MM.1S (cell line): Measurements from ENCODE around the gene MFNG.

Source experiments
- DNase-seq: peaks from one replicate; pipeline ENCODE4 v3.0.0-alpha.2; 2015
- H2AFZ ChIP-seq: fragments of 300-600 bp; sonication (generic); 2 replicates; pipeline ENCODE4 v1.6.0; 2016; ENCODE audit warnings: antibody characterized with exemption, low read length
- H3F3A ChIP-seq: fragments of 300-600 bp; sonication (generic); 2 replicates; pipeline ENCODE4 v1.6.1; 2016; ENCODE audit warnings: mild to moderate bottlenecking, antibody characterized with exemption, low read length, moderate library complexity, mixed read lengths; ENCODE audit not compliant: insufficient read depth
- H3K27ac ChIP-seq: fragments of 300-600 bp; sonication (generic); 2 replicates; pipeline ENCODE4 v1.5.1; 2016; ENCODE audit warnings: mild to moderate bottlenecking, low read length
- H3K27me3 ChIP-seq: fragments of 300-600 bp; sonication (generic); replicated peaks from 2 replicates; pipeline ENCODE4 v1.6.0; 2016; ENCODE audit warnings: low read length; ENCODE audit not compliant: insufficient read depth
- H3K36me3 ChIP-seq: fragments of 300-600 bp; sonication (generic); replicated peaks from 2 replicates; pipeline ENCODE4 v1.6.1; 2016; ENCODE audit warnings: mild to moderate bottlenecking, low read length, mixed read lengths; ENCODE audit not compliant: insufficient read depth
- H3K4me1 ChIP-seq: fragments of 300-600 bp; sonication (generic); 2 replicates; pipeline ENCODE4 v1.6.1; 2016; ENCODE audit warnings: low read length, mixed read lengths
- H3K4me2 ChIP-seq: fragments of 300-600 bp; sonication (generic); 2 replicates; pipeline ENCODE4 v1.6.0; 2016; ENCODE audit warnings: low read depth, low read length
- H3K4me3 ChIP-seq: fragments of 300-600 bp; sonication (generic); 2 replicates; pipeline ENCODE4 v1.5.1; 2016; ENCODE audit warnings: low read length, mixed read lengths
- H3K79me2 ChIP-seq: fragments of 300-600 bp; sonication (generic); 2 replicates; pipeline ENCODE4 v1.6.1; 2016; ENCODE audit warnings: mixed run types, low read length, mixed read lengths
- H3K9ac ChIP-seq: fragments of 300-600 bp; sonication (generic); 2 replicates; pipeline ENCODE4 v1.6.1; 2016; ENCODE audit warnings: low read length, mixed read lengths
- H3K9me2 ChIP-seq: fragments of 300-600 bp; sonication (generic); replicated peaks from 2 replicates; pipeline ENCODE4 v1.6.1; 2016; ENCODE audit warnings: mild to moderate bottlenecking, low read length, mixed read lengths; ENCODE audit not compliant: insufficient read depth
- H3K9me3 ChIP-seq: fragments of 300-600 bp; sonication (generic); replicated peaks from 2 replicates; pipeline ENCODE4 v1.6.1; 2016; ENCODE audit warnings: mild to moderate bottlenecking, low read length, mixed read lengths; ENCODE audit not compliant: insufficient read depth
- H4K20me1 ChIP-seq: fragments of 300-600 bp; sonication (generic); 2 replicates; pipeline ENCODE4 v1.6.1; 2016; ENCODE audit warnings: mild to moderate bottlenecking, low read length, moderate library complexity, mixed read lengths; ENCODE audit not compliant: insufficient read depth
- CTCF ChIP-seq: fragments of 300-600 bp; sonication (generic); IDR thresholded peaks from 2 replicates; pipeline ENCODE4 v1.5.1; 2016; ENCODE audit warnings: antibody characterized with exemption, low read length, mixed read lengths
- EZH2 ChIP-seq: fragments of 300-600 bp; sonication (generic); optimal IDR thresholded peaks from 2 replicates; pipeline ENCODE3; 2017; ENCODE audit warnings: low read depth, mild to moderate bottlenecking, antibody characterized with exemption, low read length, mixed read lengths
- EZH2phosphoT487 ChIP-seq: fragments of 300-600 bp; sonication (generic); IDR thresholded peaks from 2 replicates; pipeline ENCODE4 v1.6.1; 2018; ENCODE audit warnings: antibody characterized with exemption, low read length

MFNG gene

GRCh38 chr22:37474447-37475090 lies 11.6 kb downstream of the MFNG start:
- Histone ChIP-seq H2AFZ (no peak overlapping the region), H3F3A (no peaks in the 10 kb centered on the region), H3K4me1 (no peaks in the 10 kb centered on the region), H4K20me1 (no peaks in the 10 kb centered on the region), H3K27ac (no peak overlapping the region), H3K9me2 (no peaks in the 10 kb centered on the region), H3K4me2 (no peak overlapping the region), H3K79me2 (no peaks in the 10 kb centered on the region), H3K4me3 (no peak overlapping the region), H3K9ac (no peak overlapping the region), H3K9me3 (no peaks in the 10 kb centered on the region), H3K36me3 (no peaks in the 10 kb centered on the region), H3K27me3 (no peaks in the 10 kb centered on the region)
- TF ChIP-seq EZH2 = no peak
- no peak for TF ChIP-seq EZH2phosphoT487
- TF ChIP-seq CTCF = no peak
- no peak for DNase-seq

- Histone ChIP-seq H3K4me3 (no peak overlapping the region), H3K27me3 (no peaks in the 10 kb centered on the region), H3K9me3 (no peaks in the 10 kb centered on the region), H3K27ac (no peak overlapping the region), H3K9ac (no peak overlapping the region), H3K9me2 (no peaks in the 10 kb centered on the region), H4K20me1 (no peaks in the 10 kb centered on the region), H3K36me3 (no peaks in the 10 kb centered on the region), H3F3A (no peaks in the 10 kb centered on the region), H3K79me2 (no peaks in the 10 kb centered on the region), H3K4me1 (no peaks in the 10 kb centered on the region), H2AFZ (no peak overlapping the region), H3K4me2 (no peak overlapping the region)
- TF ChIP-seq CTCF (no peak), EZH2 (no peak)
- DNase-seq = no peak
Measured at GRCh38 chr22:37473437-37473946, 12.7 kb downstream of the MFNG start.

GRCh38 chr22:37472418-37473006 lies 13.7 kb downstream of the MFNG start:
- Histone ChIP-seq H3F3A (no peaks in the 10 kb centered on the region), H3K27ac (no peak overlapping the region), H3K4me1 (no peaks in the 10 kb centered on the region), H3K4me2 (no peak overlapping the region), H3K79me2 (no peaks in the 10 kb centered on the region), H3K36me3 (no peaks in the 10 kb centered on the region), H3K9me3 (no peaks in the 10 kb centered on the region), H3K9ac (no peak overlapping the region), H2AFZ (no peak overlapping the region), H3K4me3 (no peak overlapping the region), H3K9me2 (no peaks in the 10 kb centered on the region), H4K20me1 (no peaks in the 10 kb centered on the region), H3K27me3 (no peaks in the 10 kb centered on the region)
- TF ChIP-seq CTCF (peak; percentile 63), EZH2phosphoT487 (no peak)
- DNase-seq = no peak
